ENCODE data around the gene FOXD4L5.
"Not testable (repeated sequence)": the region's sequence is repeated elsewhere in the genome, so short reads cannot be mapped to it uniquely, and the experiment has no call there.

FOXD4L5 gene

DNA sequence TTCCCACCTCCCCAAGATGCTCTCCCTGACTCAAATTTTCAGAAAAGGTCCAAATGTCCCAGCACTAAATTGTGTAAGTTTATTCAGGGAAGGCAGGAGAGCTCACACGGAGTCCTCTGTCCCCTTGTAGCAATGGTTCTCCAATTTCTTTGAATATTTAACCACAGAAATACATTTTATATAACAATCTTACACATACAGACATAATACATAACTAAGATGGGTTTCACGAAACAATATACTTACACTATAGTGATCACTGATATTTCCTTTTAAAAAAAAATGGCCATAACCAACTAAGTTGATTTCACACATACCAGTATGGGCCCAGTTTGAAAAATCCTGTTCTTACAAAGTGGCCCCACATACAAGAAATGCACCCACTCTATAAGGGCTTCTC is at the start of gene FOXD4L5:
Gene FOXD4L5 (minus strand): TSS at position 101 of the 400 bp plus-strand sequence. CDS start 832 bp downstream, outside the sequence.
- DNase-seq (ENCODE audit: low read depth), result not testable (repeated sequence)

DNA sequence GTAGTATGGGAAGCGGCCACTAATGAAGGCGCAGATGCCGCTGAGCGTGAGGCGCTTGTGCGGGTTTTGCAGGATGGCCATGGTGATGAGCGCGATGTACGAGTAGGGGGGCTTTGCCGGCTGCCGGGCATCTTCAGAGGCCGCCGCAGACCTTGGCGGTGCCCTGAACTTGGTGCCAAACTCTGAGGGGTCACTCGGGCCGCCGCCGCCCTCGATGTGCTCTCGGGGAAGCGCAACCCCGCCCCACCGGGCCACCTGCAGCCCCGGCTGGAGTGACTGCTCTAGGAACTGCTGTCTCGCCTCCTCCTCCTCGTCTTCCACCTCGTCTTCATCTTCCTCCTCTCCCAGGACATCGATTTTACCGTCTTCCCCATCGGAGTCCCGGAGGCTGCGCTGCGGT is 1.1 kb downstream of the FOXD4L5 start:
- DNase-seq (ENCODE audit: low read depth), result not testable (repeated sequence)

DNA sequence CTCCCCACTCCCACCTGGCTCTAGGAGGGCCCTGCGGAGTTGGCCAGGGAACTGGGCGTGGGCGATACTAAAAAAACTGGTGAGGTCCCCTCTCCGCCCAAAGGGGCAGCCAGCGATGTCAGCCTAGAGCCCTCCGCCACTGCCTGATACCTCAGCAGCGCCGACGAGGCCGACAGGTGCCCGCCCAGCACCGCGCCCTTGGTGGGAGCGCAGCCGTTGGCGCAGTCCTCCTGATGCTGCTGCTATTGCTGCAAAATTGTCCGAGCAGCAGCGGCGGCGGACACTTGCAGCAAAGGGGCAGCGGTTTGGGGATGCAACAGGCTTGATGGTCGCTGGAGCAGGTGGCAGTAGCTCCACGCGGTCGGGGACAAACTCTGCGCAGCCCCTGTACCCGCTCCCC is 2.0 kb downstream of the FOXD4L5 start:
- not testable (repeated sequence) for DNase-seq (ENCODE audit: low read depth)
